ENCODE data around the gene IREB2. TPM values are rescaled to one million over a fixed set of nuclear protein-coding genes. Genes with fewer than 3 reads are reported as not detected.

Gene IREB2
- 10 to 100 TPM in 2 of 3 donors, 1 to 10 TPM in 1; 7.5 to 16.9 (median 15.4) TPM for polyA plus RNA-seq

DNA sequence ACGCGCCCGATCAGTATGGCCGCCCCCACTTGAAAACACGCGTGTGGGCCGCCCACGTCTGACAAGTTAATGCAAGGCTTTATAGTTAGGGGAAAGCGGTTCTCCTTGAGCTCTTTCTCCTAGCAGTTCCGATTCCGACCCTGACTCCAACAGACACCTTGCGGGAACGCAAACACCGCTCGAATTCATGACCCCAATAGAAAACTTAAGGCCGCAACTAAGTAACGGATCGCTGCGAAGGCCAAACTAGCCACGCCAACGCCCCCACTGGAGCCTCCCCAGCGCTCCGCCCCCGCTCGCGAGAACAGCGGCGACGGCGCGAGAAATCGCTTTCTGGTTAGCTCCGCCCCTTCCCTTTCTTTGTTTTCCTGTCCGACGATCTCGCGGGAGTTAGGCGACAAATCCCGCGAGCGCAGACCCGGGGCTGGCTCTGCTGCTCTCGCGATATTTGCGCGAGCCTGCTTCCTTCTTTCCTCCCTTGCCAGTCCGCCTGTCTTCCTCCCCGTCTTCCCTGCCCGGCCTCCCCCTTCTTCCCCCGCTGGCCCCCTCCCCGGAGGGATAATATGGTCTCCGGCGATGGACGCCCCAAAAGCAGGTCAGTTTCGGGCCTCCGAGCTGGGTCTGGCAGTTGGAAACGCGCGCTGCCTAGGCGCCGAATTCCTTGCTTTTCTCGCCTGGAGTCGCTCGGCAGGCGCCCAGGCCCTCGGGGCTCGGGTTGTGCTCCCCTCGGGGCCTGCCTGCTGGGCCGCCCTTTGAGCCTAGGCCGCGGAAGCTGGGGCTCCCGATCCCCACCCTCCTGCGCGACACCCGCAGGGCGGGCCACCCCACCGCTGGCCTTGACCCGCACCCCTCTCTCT, at the start of gene IREB2:
Gene IREB2, plus strand, starts transcription at position 455 of the 857 bp plus-strand sequence. Its CDS starts 122 bp downstream, at position 577.
- WGBS, 3 donors, result 0 to 1% (median 1%) methylated on average over 65 to 78 of the region's 78 CpGs
- peak within 1 kb of the TSS; percentile 58 for H3K27ac ChIP-seq (ENCODE audit: low read depth, low read length)

GRCh38 chr15:78388865-78389264, 49.2 kb upstream of the IREB2 start:
- 75 to 79% (median 75%) methylated on average over 12 of the region's 12 CpGs for WGBS, 3 donors
- no peak overlapping the region for H3K27ac ChIP-seq (ENCODE audit: low read depth, low read length)

GRCh38 chr15:78389322-78389721, 48.7 kb upstream of the IREB2 start:
- 49 to 64% (median 49%) methylated on average over 7 of the region's 7 CpGs for WGBS, 3 donors
- H3K27ac ChIP-seq (ENCODE audit: low read depth, low read length), result no peak overlapping the region

GRCh38 chr15:78389738-78390137, 48.3 kb upstream of the IREB2 start:
- WGBS, 3 donors, result 83 to 91% (median 91%) methylated on average over 2 of the region's 2 CpGs
- H3K27ac ChIP-seq (ENCODE audit: low read depth, low read length), result no peak overlapping the region

GRCh38 chr15:78390242-78390641, 47.8 kb upstream of the IREB2 start:
- H3K27ac ChIP-seq (ENCODE audit: low read depth, low read length), result no peak overlapping the region
- WGBS, 3 donors, result 77 to 86% (median 83%) methylated on average over 1 of the region's 1 CpG

DNA sequence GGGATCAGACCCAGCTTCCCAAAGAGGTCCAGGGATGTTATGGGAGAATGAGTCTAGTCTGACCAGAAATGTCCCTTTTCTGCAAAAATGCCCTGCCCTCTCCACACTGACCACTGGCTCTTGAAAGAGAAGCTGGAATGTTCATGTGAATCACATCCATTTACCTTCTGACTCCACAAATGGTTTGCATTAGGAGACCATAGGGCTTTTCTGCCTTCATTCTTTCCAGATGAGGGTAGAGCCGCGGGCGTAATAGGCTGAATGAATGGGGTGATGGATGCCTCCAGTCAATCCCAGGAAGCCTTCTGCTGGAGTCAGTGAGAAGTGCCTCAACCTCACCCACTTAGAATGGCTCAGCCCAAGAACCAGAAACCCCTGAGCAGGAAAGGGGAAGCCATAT, 47.2 kb upstream of the IREB2 start:
- H3K27ac ChIP-seq (ENCODE audit: low read depth, low read length), result no peak overlapping the region
- WGBS, 3 donors, result 87 to 92% (median 89%) methylated on average over 3 of the region's 3 CpGs

DNA sequence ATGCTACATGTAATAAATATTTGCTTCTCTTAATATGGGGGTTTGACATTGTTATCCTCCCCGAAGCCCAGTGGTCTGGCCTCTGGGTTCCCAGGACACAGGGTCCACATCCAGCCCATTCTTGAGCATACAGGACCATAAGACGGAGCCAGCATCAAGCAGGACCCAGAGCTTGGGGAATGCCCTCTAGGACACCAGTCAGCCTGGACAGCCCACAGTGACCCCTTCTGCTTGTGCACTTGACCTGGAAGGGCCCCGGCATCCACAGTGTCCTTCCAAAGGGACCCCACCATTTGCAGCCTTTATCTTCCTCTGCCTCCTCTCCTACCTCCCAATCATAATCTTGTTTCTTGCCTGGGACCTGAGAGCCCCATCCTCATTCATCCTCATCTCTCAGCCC, 46.2 kb upstream of the IREB2 start:
- no peak overlapping the region for H3K27ac ChIP-seq (ENCODE audit: low read depth, low read length)
- 95 to 98% (median 95%) methylated on average over 3 of the region's 3 CpGs for WGBS, 3 donors

DNA sequence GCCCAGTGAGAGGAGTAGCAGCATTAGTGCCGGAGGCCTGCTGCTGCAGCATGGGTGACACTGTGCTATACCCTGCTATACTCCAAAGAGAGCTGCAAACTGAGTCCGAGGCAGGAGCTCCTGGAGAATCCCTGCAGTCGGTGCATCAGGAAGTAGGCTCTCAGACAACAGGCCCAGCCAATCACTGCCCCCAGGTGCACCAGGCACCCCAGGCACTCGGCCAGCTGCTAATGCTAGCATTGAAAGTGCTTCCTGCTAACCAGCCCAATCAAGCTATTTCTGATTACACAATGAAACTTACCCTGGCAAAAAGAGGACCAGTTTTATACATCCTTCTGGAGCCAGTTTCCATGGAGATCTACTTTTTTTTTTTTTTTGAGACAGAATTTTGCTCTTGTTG, 45.6 kb upstream of the IREB2 start:
- WGBS, 3 donors, result 59 to 66% (median 61%) methylated on average over 4 of the region's 4 CpGs
- H3K27ac ChIP-seq (ENCODE audit: low read depth, low read length), result no peak overlapping the region

DNA sequence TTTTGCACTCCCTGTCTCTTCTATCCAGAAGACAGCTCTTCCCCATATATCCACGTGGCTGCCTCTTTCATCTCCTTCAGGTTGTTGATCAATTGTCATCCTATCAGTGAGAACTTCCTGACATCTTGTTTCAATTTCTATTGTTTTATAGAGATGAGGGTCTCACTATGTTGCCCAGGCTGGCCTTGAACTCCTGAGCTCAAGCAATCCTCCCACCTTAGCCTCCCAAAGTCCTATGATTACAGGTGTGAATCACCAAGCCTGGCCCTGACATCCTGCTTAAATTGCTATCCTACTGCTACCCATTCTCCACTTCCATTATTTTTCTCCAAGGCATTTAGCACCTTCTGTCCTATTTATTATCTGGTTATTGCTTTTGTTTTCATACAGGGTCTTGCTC, 44.9 kb upstream of the IREB2 start:
- no peak overlapping the region for H3K27ac ChIP-seq (ENCODE audit: low read depth, low read length)
- WGBS, 3 donors, result 70 to 79% (median 73%) methylated on average over 1 of the region's 1 CpG

DNA sequence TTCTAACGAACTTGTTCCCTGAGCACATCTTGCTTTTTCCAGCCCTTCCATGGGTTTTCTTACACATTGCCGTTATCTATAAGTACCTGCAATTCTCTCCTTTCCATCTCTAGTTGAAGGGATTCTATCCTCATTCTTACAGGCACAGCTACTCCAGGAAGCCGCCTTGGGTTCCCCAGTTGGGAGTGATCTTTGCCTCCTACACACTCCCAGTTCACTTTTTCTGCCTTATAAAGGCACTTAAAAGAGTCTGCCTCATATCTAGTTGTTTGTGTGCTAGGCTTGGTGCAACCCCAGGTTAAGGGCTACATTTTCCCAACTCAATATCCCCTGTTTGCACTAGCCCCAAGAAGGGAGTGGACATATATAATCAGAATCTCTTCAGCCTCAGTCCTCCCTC, 44.0 kb upstream of the IREB2 start:
- 86 to 99% (median 92%) methylated on average over 3 of the region's 3 CpGs for WGBS, 3 donors
- no peak overlapping the region for H3K27ac ChIP-seq (ENCODE audit: low read depth, low read length)

- no peak overlapping the region for H3K27ac ChIP-seq (ENCODE audit: low read depth, low read length)
- 57 to 72% (median 67%) methylated on average over 13 of the region's 13 CpGs for WGBS, 3 donors
Observed at GRCh38 chr15:78394981-78395616, 42.9 kb upstream of the IREB2 start.

- 82 to 93% (median 87%) methylated on average over 9 of the region's 9 CpGs for WGBS, 3 donors
- no peak overlapping the region for H3K27ac ChIP-seq (ENCODE audit: low read depth, low read length)
Observed at GRCh38 chr15:78396186-78396814, 41.7 kb upstream of the IREB2 start.

DNA sequence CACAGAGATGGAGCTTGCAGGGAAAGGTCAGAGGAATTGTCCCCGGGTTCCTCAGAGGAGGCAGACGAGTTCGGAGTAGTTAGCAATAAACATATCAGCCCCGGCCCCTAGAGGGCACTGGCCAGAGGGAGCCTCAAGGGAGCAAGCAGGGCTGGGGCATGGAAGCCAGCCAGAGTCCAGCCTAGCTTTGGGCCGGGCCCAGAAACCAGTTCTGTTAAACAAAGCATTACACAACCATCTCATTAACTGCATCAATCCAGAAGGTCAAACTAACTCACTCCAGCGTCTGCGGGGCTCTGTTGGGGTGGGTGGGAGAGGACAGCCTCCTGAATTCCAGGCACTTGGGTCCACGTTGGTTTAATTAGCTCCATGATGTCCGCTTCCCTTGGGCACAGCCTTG, 41.0 kb upstream of the IREB2 start:
- WGBS, 3 donors, result 35 to 62% (median 50%) methylated on average over 9 of the region's 9 CpGs
- H3K27ac ChIP-seq (ENCODE audit: low read depth, low read length), result no peak overlapping the region

DNA sequence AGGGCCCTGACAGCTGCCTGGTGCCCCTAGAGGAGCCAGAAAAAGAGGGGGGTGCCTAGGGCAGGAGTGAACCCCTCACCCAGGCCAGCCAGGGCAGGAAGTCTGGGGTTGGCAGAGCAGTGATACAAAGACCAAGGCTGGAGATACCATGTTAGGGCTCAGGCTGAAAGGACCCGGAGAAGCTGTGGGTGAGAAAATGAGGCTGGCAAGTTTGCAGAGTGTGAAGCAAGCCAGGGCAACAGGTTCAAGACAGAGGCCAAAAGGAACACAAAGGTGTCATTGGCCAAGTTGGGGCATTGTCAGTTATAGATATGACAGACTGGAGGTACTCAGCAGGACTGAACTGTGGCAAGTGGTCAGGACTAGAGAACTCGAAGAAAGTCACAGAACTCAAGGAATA, 40.6 kb upstream of the IREB2 start:
- 85 to 94% (median 85%) methylated on average over 2 of the region's 2 CpGs for WGBS, 3 donors
- no peak overlapping the region for H3K27ac ChIP-seq (ENCODE audit: low read depth, low read length)

DNA sequence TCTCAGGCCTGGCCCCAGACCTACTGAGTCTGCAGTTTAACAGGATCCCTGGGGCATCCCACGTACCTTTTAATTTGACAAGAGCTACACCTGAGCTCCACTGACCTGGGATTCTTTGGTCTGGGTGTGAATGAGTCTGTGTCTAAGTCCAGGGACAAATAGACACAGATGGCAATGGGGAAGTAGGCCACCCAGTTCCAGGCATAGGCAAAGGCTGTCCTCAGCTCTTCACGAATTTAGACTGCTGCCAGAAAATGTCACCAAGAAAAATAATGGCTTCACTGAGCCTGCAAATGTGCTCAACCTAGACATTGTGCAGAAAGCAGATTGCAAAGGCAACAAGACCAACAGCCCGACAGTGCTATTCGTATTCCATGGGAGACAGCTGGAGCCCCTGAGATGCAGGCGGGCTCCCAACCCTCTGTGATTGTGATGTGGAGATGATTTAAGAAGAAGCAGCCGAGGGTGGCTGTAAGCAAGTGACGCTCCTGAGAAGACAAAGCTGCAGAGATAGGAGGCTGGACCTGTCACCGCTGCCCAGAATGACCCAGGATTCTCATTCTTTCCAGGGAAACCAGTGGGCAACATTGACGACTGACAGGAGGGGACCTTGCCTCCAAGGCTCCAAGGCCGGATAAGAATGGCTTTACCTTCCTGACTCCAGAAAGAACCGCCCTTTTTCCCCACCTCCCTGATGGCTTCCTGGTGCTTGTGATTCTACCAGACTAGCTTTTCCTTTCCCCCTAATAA, 39.8 kb upstream of the IREB2 start:
- 83 to 87% (median 84%) methylated on average over 11 of the region's 11 CpGs for WGBS, 3 donors
- no peak overlapping the region for H3K27ac ChIP-seq (ENCODE audit: low read depth, low read length)

DNA sequence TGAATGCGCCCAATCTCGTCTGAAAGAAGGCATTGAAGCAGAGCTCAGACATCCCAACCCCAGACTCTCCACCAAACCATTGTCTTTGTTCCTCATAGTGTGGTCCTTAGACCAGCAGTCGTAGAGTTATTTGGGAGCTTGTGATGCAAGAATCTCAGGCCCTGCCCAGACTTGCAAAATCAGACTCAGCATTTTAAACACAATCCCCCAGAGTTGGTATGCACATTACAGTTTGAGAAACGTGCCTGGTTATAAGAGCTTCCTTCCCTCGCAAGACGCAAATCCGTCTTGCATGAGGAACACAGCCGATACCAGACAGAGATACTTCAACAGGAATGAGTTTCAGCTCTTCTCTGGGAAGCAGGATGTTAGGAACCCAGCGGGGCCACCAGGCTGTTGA, 38.9 kb upstream of the IREB2 start:
- WGBS, 3 donors, result 41 to 82% (median 48%) methylated on average over 9 of the region's 9 CpGs
- H3K27ac ChIP-seq (ENCODE audit: low read depth, low read length), result no peak overlapping the region

DNA sequence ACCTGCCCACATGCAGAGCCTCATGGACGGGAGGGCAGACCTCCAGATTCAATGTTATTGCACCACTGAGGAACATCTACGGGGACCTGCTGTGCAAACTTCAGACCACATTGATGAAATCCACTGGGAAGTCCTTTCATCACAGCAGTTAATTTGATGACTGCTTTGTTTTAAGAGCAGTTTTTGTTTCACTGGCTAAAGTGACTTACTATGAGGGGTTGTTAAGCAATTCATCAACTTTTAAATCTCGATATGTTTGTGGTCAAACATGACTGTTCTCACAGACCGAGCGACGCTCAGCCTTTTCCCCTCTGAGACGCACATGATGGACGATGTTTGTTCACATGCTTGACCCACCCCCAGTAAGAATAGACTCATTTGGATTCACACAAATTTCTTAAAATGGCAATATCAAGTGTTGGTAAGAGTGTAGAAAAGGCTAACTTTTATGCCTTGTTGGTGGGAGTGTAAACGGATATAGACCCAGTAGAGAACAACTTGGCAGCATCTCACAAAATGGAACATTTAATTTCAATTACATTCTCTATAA, 35.9 kb upstream of the IREB2 start:
- WGBS, 3 donors, result 36 to 42% (median 42%) methylated on average over 9 of the region's 9 CpGs
- H3K27ac ChIP-seq (ENCODE audit: low read depth, low read length), result no peak overlapping the region

GRCh38 chr15:78404125-78404524, 33.9 kb upstream of the IREB2 start:
- WGBS, 3 donors, result 91 to 93% (median 91%) methylated on average over 3 of the region's 3 CpGs

More at GRCh38 chr15:78404125-78404524, 33.9 kb upstream of the IREB2 start:
- H3K27ac ChIP-seq (ENCODE audit: low read depth, low read length), result no peak overlapping the region

Data from adipose tissue (tissue), 3 donors.